GM21515 (cell line): Measurements from ENCODE around the gene EIF4A3.

Source experiments
- ATAC-seq: cut with Tn5 transposase; IDR thresholded peaks from one replicate; pipeline ENCODE4 v1.9.1; 2021; ENCODE audit not compliant: unreplicated experiment

EIF4A3 gene

GRCh38 chr17:80114758-80115157 lies 32.2 kb downstream of the EIF4A3 start:
- ATAC-seq: no peak

- no peak for ATAC-seq
Observed at GRCh38 chr17:80113033-80113484, 33.9 kb downstream of the EIF4A3 start.

GRCh38 chr17:80112471-80113032 lies 34.4 kb downstream of the EIF4A3 start:
- no peak for ATAC-seq

GRCh38 chr17:80111702-80112470 lies 35.0 kb downstream of the EIF4A3 start:
- ATAC-seq: no peak

GRCh38 chr17:80110927-80111701 lies 35.8 kb downstream of the EIF4A3 start:
- ATAC-seq: no peak

GRCh38 chr17:80110447-80110812 lies 36.5 kb downstream of the EIF4A3 start:
- no peak for ATAC-seq

GRCh38 chr17:80109713-80110446 lies 37.0 kb downstream of the EIF4A3 start:
- ATAC-seq: no peak

GRCh38 chr17:80109066-80109660 lies 37.8 kb downstream of the EIF4A3 start:
- no peak for ATAC-seq

GRCh38 chr17:80108036-80108971 lies 38.6 kb downstream of the EIF4A3 start:
- ATAC-seq: no peak

- ATAC-seq: no peak
Observed at GRCh38 chr17:80107231-80108021, 39.5 kb downstream of the EIF4A3 start.

GRCh38 chr17:80106751-80107150 lies 40.2 kb downstream of the EIF4A3 start:
- no peak for ATAC-seq

GRCh38 chr17:80106176-80106575 lies 40.8 kb downstream of the EIF4A3 start:
- ATAC-seq: no peak

- no peak for ATAC-seq
Observed at GRCh38 chr17:80105762-80106161, 41.2 kb downstream of the EIF4A3 start.

GRCh38 chr17:80104956-80105375 lies 42.0 kb downstream of the EIF4A3 start:
- ATAC-seq: no peak

- no peak for ATAC-seq
Observed at GRCh38 chr17:80104321-80104955, 42.5 kb downstream of the EIF4A3 start.

GRCh38 chr17:80103449-80104085 lies 43.4 kb downstream of the EIF4A3 start:
- ATAC-seq: no peak

- no peak for ATAC-seq
Observed at GRCh38 chr17:80102664-80103448, 44.1 kb downstream of the EIF4A3 start.
